GM15510 (cell line): ENCODE data around the gene PYM1.

Source experiments
- POLR2A ChIP-seq: IDR thresholded peaks from 3 replicates; pipeline ENCODE4 v1.6.1; 2011; ENCODE audit warnings: borderline replicate concordance; ENCODE audit not compliant: insufficient read length; ENCODE audit errors: extremely low read depth

PYM1 gene

DNA sequence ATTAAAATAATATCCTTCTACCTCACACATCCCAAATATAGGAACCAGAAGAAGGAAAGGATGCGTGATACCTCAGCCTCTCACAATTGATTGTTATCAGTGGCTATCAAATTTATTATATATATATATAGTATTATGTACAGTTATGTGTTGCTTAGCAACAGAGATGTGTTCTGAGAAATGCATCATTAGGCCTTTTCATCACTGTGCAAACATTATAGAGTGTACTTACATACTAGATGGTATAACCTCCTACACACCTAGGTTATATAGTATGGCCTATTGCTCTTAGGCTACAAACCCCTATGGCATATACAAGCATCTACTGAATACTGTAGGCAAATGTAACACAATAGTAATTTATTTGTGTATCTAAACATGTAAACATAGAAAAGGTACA is 34.0 kb downstream of the PYM1 start:
- TF ChIP-seq POLR2A, result no peak

DNA sequence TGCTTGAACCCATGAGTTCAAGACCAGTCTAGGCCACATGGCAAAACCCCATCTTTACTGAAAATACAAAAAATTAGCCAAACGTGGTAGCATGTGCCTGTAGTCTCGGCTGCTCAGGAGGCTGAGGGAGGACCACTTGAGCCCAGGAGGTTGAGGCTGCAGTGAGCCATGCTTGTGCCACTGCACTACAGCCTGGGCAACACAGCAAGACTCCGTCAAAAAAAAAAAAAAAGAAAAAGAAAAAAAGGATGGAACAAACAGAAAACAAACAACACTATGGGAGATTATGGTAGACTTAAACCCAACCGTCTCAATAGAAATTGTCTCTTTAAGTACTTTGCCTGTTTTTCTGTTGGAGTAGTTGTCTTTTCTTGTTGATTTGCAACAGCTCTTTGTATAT is 36.4 kb downstream of the PYM1 start:
- TF ChIP-seq POLR2A, result no peak

DNA sequence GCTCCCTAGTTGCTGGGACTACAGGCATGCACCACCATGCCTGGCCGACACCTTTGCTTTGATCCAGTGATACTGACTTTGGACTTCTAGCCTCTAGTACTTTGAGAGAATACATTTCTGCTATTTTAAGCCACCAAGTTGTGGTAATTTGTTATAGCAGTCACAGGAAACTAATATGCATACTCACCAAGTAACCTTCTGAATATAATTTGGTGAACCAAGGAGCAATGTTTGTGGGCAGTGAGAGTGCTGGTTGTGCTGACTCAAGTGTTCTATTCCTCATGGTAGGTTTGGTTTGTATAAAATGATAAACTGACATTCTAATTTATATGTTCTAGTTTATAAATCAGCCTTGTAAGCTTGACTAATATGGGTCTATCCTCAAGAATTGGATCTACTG is 42.6 kb downstream of the PYM1 start:
- TF ChIP-seq POLR2A, result no peak

DNA sequence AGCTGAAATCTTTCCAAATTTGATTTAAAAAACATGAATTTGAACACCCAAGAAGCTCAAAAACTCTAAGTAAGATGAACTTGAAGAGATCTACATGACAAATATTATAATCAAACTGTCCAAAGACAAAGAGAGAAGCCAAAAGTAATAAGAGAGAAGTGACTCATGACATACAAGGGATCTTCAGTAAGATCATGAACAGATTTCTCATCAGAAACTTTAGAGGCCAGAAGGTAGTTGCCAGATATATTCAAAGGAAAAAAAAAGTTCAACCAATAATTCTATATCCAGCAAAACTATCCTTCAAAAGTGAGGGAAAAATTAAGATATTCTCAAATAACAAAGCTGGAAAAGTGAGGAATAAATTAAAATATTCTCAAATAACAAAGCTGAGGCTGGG is 49.9 kb downstream of the PYM1 start:
- no peak for TF ChIP-seq POLR2A

DNA sequence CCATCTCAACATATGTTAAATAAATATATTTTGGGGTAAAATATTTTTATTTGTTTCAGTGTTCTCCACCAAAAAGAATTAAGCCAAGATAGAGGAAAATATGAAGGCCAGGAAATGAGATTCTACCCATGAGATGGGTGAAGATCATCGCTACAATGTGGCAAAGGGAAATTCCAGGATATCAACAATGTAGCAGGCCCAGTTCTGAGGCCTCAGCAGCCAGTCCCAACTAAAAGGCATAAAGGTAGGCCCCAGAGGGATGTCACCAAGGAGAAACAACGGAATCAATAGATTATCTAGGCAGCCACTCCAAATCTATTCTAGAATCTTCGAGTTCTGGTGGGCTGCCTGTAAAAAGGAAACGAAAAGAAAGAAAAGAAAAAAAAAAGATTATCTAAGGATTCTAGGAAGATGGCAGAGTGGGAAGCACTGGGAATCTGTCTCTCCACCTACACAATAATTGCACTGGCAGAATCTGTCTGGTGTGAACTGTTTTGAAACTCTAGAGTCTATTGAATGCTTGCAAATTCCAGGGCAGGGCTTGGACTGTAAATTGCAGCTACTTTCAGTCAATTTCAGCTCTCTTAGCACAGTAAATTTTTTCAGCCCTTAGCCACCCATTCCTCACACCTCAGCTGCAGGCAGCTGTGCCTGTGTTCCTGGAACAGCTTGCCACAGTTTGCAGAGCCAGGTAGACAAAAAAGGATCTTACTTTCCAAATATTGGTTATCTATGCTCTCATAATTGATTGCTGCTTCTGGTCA is 51.8 kb downstream of the PYM1 start:
- no peak for TF ChIP-seq POLR2A

DNA sequence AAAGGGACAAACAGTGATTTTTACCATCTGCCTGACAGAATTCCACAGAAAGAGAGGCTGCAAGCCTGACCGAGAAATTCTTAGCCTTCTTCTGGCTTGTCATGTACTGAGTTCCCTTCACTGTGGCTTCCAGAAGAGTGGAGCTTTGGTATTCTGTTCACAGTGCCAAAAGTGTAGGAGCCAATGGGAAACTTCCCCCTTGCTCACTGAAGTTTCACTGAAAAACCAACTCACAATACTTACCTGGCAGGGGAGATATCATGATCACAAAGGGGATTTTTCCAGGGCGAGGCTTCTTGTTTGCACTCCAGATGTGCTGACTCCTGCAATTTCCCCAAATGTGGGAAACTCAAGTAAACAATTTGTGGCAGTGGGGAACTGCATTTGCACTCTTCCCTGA is 53.3 kb downstream of the PYM1 start:
- no peak for TF ChIP-seq POLR2A

DNA sequence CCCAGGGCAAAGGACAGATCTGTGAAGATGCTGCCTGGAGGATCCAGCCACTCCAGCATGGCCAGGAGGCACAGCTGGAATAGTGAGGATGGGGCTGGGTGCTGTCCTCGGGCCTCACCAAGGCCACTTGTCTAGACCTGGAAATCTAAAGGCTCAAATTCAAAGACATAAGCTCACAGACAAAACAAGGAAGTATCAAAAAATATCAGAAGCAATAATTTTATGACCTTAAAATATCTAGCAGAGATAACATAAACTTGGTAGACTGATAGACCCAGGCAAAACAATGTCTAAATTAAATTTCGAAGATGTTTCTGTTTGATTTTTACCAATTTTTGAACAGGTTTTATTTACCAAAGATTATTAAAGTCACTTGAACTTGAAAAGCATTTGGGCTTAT is 62.4 kb downstream of the PYM1 start:
- TF ChIP-seq POLR2A, result no peak

DNA sequence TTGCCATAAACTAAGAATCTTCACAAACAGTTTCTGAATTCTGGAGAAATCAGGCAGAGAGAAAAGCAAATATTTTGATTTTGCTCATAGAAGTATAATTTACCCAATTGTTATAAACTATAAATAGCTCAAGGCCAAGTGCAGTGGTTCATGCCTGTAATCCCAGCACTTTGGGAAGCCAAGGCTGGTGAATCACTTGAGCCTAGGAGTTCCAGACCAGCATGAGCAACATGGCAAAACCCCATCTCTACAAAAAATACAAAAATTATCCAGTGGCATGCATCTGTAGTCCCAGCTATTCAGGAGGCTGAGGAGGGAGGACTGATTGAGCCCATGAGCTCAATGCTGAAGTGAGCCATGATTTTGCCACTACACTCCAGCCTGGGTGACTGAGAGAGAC is 65.4 kb downstream of the PYM1 start:
- no peak for TF ChIP-seq POLR2A

DNA sequence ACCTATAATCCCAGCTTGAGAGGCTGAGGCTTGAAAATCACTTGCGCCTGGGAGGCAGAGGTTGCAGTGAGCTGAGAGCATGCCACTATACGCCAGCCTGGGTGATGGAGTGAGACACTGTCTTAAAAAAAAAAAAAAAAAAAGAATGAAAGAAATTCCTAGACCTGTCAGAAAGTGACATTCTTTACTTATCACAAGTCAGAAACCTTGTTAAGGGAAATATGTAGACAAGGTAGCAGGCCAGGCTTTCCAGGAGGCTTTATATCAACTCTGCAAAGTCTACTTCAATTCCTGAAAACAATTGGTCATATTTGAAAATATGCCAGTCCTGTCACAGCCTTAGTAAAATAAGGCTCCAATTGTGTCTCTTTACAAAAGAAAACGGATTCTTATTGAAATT is 65.8 kb downstream of the PYM1 start:
- no peak for TF ChIP-seq POLR2A

DNA sequence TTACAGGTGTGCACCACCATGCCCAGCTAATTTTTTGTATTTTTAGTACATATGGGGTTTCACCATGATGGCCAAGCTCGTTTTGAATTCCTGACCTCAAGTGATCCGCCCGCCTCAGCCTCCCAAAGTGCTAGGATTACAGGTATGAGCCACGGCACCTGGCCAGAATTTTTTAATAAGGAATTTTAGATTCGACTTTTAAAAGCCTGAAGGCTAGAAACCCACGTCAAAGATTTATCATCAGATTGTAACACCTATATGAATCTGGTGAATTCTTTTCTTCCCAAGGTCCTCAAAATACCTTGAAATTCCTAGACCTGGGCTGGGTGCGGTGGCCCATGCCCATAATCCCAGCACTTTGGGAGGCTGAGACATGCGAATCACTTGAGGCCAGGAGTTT is 66.3 kb downstream of the PYM1 start:
- no peak for TF ChIP-seq POLR2A

DNA sequence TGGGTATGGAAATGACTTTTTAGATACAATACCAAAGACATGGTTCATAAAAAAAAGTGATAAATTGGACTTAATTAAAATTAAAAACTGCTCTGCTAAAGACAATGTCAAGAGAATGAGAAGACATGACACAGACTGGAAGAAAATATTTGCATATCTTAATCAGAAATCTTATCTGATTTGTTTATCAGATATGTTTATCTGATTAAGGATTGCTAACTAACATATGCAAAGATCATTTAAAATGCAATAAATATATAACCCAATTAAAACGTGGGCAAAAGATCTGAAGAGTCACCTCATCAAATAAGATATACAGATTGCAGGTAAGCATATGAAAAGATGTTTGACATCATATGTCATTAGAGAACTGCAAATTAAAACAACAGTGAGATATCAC is 75.0 kb downstream of the PYM1 start:
- TF ChIP-seq POLR2A, result no peak
